RPMI8226 (cell line): ENCODE results near the gene TNIP1.

Experiments used
- DNase-seq: peaks from one replicate; pipeline ENCODE4 v3.0.0-alpha.2; 2015

Gene TNIP1

DNA sequence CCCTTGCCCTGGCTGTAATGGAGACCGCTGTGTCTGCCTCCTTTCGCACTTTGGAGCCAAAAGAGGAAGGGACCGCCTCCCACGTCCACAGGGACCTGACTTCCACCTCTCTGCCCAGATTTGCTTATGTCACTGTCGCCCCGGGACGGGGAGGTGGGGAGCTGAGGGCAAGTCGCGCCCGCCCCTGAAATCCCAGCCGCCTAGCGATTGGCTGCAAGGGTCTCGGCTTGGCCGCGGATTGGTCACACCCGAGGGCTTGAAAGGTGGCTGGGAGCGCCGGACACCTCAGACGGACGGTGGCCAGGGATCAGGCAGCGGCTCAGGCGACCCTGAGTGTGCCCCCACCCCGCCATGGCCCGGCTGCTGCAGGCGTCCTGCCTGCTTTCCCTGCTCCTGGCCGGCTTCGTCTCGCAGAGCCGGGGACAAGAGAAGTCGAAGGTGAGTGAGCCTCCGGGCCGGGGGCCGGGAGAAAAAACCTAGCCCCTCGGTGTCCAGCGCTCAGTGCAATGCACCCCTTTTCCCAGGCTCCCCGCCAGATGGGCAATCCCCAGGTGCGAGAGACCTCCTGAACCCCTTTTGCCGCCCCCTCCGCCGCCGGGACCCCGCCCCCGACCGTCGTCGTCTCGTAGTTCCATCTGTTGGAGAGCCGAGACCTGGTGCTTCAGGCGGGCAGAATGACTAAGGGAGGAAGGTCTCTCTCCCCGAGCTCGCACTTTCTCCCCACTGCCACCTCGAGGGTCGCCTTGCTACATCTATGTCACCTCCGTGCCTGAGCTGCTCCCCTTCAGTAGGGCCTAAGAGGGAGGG, 60.3 kb downstream of the TNIP1 start, which contains the start of gene GPX3:
TSS of gene GPX3 (plus strand) at position 288 of the 807 bp plus-strand sequence. CDS start at position 352, 64 bp downstream.
- DNase-seq: no peak

GRCh38 chr5:151019331-151019730, 61.5 kb downstream of the TNIP1 start:
- DNase-seq: no peak

DNA sequence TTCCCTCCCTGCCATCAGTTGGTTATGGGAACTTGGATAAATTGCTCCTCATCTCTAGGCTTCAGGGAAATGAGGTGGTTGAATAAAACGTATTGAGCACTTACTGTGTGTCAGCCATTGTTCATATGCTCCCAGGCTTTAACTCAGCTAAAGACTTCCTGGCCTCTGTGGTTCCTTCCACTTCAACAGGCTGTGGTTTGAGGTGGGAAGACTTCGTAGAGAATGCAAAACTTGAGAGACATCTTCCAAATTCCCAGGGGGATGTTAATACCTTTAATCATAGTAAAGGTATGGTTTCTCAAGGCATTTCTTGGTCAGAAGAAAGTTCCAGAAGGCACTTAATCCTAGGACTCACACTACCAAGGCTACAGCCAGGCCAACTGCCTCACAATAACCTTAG, 62.0 kb downstream of the TNIP1 start:
- DNase-seq: no peak

GRCh38 chr5:151017897-151018296, 62.9 kb downstream of the TNIP1 start:
- DNase-seq: no peak

DNA sequence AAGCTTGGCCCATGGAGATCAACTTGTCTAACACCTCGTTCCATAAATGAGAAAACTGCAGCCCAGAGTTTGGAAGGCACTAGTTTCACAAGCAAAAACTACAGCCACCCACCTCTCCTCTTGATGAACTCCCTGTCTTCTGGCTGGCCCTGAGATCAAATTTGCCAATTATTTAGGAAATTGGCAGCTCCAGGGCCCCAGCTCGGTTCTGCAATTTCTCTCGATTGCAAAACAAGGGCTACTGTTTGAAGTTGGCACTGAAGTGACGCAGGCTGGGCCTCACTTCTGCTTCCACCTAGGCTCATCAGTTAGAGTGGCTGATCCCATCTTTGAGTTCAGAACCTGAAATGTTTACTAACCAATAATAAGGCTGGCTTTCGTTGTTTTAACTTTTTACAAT, 64.1 kb downstream of the TNIP1 start:
- no peak for DNase-seq

- DNase-seq: no peak
Measured at GRCh38 chr5:151015974-151016587, 64.8 kb downstream of the TNIP1 start.

DNA sequence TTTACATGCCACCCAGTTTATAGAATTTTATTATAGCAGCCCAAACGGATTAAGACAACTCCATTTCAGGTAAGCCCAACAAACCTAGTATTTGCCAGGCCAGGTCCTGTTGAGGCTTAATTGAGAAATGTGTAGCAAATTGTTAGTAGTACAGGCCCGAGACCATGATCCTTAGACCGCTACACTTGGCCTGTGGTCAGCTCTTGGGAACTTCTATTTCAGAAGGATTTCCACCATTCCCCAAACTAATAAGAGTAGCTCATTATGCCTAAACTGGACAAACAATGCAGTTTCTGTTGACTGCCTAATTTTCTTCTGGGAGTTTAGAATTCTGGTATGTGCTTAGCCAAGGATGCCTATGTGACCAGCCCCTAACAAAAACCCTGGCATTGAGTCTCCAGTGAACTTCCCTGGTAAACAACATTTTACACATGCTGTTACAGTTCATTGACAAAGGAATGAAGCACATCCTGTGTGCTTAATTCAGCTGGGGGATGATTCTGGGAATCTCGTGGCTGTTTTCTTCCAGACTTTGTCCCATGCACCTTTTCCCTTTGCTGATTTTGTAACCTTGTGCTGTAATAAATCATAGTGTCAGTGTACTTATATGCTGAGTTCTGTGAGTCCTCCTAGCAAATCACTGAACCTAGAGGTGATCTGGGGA, 66.0 kb downstream of the TNIP1 start:
- no peak for DNase-seq

GRCh38 chr5:151012862-151013261, 68.0 kb downstream of the TNIP1 start:
- DNase-seq: no peak

GRCh38 chr5:151008906-151009305, 71.9 kb downstream of the TNIP1 start:
- no peak for DNase-seq

- no peak for DNase-seq
Measured at GRCh38 chr5:151008210-151008491, 72.7 kb downstream of the TNIP1 start.

- no peak for DNase-seq
Measured at GRCh38 chr5:151007430-151008209, 73.2 kb downstream of the TNIP1 start.

- DNase-seq: no peak
Measured at GRCh38 chr5:151006704-151007334, 74.0 kb downstream of the TNIP1 start.

- no peak for DNase-seq
Measured at GRCh38 chr5:151005950-151006576, 74.8 kb downstream of the TNIP1 start.

- no peak for DNase-seq
Measured at GRCh38 chr5:151005187-151005949, 75.5 kb downstream of the TNIP1 start.

GRCh38 chr5:151004499-151004898, 76.3 kb downstream of the TNIP1 start:
- no peak for DNase-seq

- DNase-seq: no peak
Measured at GRCh38 chr5:151003503-151003860, 77.4 kb downstream of the TNIP1 start.

DNA sequence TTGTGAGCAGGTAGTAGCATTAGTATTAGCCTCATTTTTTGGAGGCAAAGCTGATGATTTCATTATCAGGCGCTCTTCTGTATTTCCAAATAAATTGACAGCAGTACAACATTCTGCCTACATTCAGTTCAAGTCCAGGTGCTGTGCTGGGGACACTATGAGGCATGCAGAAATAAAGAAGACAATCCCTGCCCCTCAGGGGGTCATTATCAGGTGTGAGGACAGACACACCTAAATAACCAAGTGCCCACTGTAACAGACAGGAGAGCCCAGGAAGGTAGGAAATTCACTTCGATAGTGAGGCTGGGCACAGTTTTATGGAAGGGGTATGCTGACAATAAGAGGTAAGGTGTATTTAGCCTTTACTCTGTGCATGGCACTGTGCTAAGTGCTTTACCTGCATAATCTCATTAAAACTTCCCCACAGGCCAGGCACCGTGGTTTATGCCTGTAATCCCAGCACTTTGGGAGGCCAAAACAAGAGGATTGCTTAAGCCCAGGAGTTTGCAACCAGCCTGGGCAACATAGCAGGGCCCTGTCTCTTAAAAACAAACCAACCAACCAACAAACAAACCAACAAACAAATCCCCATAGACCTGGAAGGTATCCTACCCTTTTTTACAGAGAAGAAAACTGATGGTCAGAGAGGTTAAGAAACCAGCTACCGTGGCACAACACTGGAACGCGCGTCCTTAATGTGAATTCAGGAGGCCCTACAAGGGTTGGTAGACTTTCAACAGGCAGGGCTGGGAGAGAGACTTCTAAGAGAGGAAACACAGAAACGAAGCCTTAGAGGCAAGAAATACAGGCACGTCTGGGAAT, 77.9 kb downstream of the TNIP1 start:
- no peak for DNase-seq

DNA sequence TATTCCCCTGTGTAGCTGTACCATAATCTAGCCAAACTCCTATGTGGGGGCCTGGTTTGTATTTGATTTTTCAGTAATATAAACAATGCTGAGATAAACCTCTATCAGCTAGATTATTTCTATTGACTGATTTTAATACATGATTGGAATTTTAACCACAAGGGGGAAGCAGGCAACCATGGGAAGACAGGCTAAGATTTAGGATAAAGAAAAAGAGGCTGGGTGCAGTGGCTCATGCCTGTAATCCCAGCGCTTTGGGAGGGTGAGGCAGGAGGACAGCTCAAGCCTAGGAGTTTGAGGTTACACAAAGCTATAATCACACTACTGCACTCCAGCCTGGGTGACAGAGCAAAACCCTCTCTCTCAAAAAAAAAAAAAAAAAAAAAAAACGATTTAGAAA, 78.6 kb downstream of the TNIP1 start:
- no peak for DNase-seq

DNA sequence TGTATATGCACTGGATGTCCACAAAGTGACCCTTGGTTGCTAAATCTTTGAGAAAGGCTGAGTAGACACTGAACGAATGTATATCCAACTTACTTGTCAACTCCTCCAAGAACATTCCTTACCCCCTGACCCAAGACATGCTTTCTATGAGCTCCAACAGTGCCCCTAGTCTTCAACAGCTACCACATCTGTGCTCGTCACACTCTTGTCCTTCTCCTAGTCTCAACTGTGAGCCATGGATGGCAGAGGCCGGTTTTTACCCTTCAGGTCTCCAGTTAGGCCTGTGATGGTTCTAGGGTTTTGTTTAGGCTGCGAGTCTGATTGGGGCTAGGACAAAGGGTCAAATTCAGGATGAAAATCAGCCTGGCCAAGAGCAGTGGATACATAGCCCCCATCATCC, 79.4 kb downstream of the TNIP1 start:
- DNase-seq: no peak

- no peak for DNase-seq
Measured at GRCh38 chr5:150999704-151000442, 81.0 kb downstream of the TNIP1 start.
